ENCODE results near the gene GOLGA1.

Gene GOLGA1

GRCh38 chr9:124830593-124830992, 110.3 kb downstream of the GOLGA1 start:
- no peak for DNase-seq

GRCh38 chr9:124829334-124829669, 111.6 kb downstream of the GOLGA1 start:
- DNase-seq = no peak

GRCh38 chr9:124828489-124829333, 112.2 kb downstream of the GOLGA1 start:
- DNase-seq = no peak

All from DMS153 (cell line).